Adrenal gland (tissue), 12 donors: ENCODE results near the gene LZTR1. TPM values are rescaled to one million over a fixed set of nuclear protein-coding genes. Genes with fewer than 3 reads are reported as not detected.
"Not testable (repeated sequence)": the region's sequence is repeated elsewhere in the genome, so short reads cannot be mapped to it uniquely, and the experiment has no call there.

Experiments used
- DNase-seq, 7 donors: peaks; one replicate each; pipeline ENCODE4 v3.0.0-alpha.2; 2019 to 2020
- H3K27ac ChIP-seq, 5 donors: fragments of 200-600 bp; sonication (generic) in 4 of 5; 1 replicate in 3 of 5; 2 replicates in 2 of 5; pipeline versions ENCODE4 v1.5.1 to v1.8.0; 2016 to 2020; ENCODE audit warnings: mild to moderate bottlenecking in 1 of 5
- H3K27me3 ChIP-seq: fragments of 200-600 bp; 2 replicates; pipeline ENCODE4 v1.8.0; 2021
- H3K36me3 ChIP-seq, 2 donors: fragments of 200-600 bp; replicated peaks in 1 of 2; 1 replicate in 1 of 2; 2 replicates in 1 of 2; pipeline versions ENCODE4 v1.5.1 to v1.8.0; 2018 to 2022
- H3K4me1 ChIP-seq, 2 donors: fragments of 200-600 bp; replicated peaks in 1 of 2; 1 replicate in 1 of 2; 2 replicates in 1 of 2; pipeline versions ENCODE4 v1.5.1 to v1.8.0; 2018 to 2021
- H3K4me3 ChIP-seq, 4 donors: fragments of 200-600 bp; sonication (generic) in 3 of 4; one replicate each; pipeline ENCODE4 v1.5.1; 2016 to 2018
- H3K9me3 ChIP-seq, 3 donors: fragments of 200-600 bp; sonication (generic) in 1 of 3; replicated peaks in 1 of 3; 1 replicate in 2 of 3; 2 replicates in 1 of 3; pipeline versions ENCODE4 v1.5.1 to v1.8.0; 2016 to 2021
- POLR2A ChIP-seq, 2 donors: fragments of 450-650 bp; IDR thresholded peaks; one replicate each; pipeline ENCODE4 v1.6.1; 2017; ENCODE audit warnings: antibody characterized with exemption in 2 of 2, mild to moderate bottlenecking in 2 of 2, moderate library complexity in 1 of 2
- WGBS, 4 donors: extraction: QIAGEN DNeasy Blood & Tissue Kit in 2 of 4; methylation state at CpG; one replicate each; pipeline versions ENCODE4 v1.1.5 to v1.1.7; 2013 to 2017; 5-methylcytosine and 5-hydroxymethylcytosine counted together
- intact Hi-C, 2 donors: fragments of 100-400 bp; cut with DNase I; formaldehyde crosslinking; loops; one replicate each; pipeline versions ENCODE4 v1.14.1 to v1.15.0; 2022 to 2023
- polyA plus RNA-seq, 3 donors: library from polyadenylated mRNA; stranded (reverse); fragments of 200-250 nt in 2 of 3; fragments of 350-450 nt in 1 of 3; fragmentation: Illumina TruSeq in 1 of 3; extraction: RNeasy Lipid Tissue Mini Kit (QIAGEN cat#74804) in 1 of 3; gene quantifications; one replicate each; pipeline ENCODE4 v1.2.3, GENCODE V29; 2013 to 2014
- total RNA-seq, 9 donors: library from RNA; depleted of rRNA in 4 of 9; stranded (reverse); fragments of >200 nt in 4 of 9; fragments of 120-200 nt in 1 of 9; fragmentation: NEBNext Ultra II Directional in 1 of 9; extraction: Animal tissue kit (Norgen Biotek cat#: 25700) in 1 of 9; gene quantifications; one replicate each; pipeline versions ENCODE4 v1.1.0 to v1.2.4, GENCODE V29; 2013 to 2023
- TF ChIP-seq, protein P1 (sequence below), 6 experiments: fragments of 450-650 bp in 4 of 6; fragments of 200-600 bp in 2 of 6; sonication (generic) in 1 of 6; IDR thresholded peaks; 1 replicate in 5 of 6; 2 replicates in 1 of 6; pipeline versions ENCODE4 v1.5.1 to v1.8.0; 2016 to 2021; ENCODE audit warnings: antibody characterized with exemption in 6 of 6, mild to moderate bottlenecking in 2 of 6, moderate library complexity in 1 of 6
- donor health status: healthy with polysubstance abuse.
- donor health status: Bipolar disorder and iron deficiency.
- donor health status: DM: yes; HTN: yes; CAD: no.
- donor health status: DM: no; HTN: no; CAD: no.
- donor health status: DM: no; HTN: no; CAD: no.
- donor health status: DM: yes; HTN: yes; CAD: no.

The LZTR1 gene
- total and polyA plus RNA-seq, 12 donors = 32.6 to 100 (median 55.8) TPM

DNA sequence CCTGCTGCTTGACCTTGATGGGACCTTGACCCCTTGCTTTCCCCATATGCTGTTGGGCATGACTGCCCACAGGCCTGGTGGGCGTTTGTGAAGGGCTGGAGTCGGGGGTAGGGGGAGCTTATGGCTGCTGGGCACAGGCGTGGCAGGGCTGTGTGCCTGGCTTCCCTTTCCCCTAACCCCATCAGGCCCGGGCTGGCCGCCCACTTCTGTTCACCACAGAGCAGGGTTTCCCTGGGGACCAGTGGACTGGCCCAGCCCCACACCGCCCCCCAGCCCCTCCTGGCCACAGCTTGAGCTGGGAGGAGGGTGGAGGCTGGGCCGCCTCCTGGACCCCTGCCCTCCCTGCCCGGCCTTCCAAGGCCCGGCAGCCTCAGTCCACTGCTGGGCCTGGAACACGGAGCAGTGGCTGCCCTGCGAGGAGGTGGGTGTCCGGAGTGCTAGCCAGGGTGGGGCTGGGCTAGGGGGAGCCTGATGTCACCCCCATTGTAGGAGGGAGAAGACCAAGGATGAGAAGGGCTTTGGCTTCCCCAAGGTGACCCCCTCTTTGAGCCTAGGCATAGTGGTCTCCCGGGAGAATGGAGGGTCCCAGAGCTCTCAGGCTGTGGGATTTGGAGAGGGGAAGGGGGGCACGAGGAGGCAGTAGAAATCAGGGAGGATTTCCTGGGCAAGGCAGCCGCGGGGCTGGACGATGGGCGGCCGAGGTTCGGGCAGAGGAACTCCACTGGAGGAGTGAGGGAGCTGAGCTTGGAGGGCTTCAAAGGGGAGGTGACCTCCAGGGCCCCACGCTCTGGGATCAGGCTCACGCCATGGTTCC is 15.0 kb upstream of the LZTR1 start, which contains the start of gene AIFM3:
AIFM3 (plus strand) TSS at position 373 of the 814 bp plus-strand sequence. CDS start 690 bp downstream, outside the sequence.
- TF ChIP-seq, protein P1, sequence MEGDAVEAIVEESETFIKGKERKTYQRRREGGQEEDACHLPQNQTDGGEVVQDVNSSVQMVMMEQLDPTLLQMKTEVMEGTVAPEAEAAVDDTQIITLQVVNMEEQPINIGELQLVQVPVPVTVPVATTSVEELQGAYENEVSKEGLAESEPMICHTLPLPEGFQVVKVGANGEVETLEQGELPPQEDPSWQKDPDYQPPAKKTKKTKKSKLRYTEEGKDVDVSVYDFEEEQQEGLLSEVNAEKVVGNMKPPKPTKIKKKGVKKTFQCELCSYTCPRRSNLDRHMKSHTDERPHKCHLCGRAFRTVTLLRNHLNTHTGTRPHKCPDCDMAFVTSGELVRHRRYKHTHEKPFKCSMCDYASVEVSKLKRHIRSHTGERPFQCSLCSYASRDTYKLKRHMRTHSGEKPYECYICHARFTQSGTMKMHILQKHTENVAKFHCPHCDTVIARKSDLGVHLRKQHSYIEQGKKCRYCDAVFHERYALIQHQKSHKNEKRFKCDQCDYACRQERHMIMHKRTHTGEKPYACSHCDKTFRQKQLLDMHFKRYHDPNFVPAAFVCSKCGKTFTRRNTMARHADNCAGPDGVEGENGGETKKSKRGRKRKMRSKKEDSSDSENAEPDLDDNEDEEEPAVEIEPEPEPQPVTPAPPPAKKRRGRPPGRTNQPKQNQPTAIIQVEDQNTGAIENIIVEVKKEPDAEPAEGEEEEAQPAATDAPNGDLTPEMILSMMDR (IDR thresholded peaks at IDR 0.05) = no peak
- no peak for TF ChIP-seq POLR2A (IDR thresholded peaks at IDR 0.05)
- intact Hi-C loops = no loop called here
- 69 to 86% (median 76%) methylated on average over 11 to 22 of the region's 22 CpGs for WGBS, 4 donors
- no peak within 1 kb of the TSS for H3K27ac ChIP-seq
- no peak within 1 kb of the TSS for H3K4me3 ChIP-seq
- H3K9me3 ChIP-seq = no peaks in the 10 kb centered on the region
- H3K4me1 ChIP-seq = peaks cover 8 to 9% of the 10 kb centered on the region in 2 donors
- DNase-seq = no peak
- no peaks in the 10 kb centered on the region for H3K27me3 ChIP-seq
- H3K36me3 ChIP-seq = no peaks in the 10 kb centered on the region

DNA sequence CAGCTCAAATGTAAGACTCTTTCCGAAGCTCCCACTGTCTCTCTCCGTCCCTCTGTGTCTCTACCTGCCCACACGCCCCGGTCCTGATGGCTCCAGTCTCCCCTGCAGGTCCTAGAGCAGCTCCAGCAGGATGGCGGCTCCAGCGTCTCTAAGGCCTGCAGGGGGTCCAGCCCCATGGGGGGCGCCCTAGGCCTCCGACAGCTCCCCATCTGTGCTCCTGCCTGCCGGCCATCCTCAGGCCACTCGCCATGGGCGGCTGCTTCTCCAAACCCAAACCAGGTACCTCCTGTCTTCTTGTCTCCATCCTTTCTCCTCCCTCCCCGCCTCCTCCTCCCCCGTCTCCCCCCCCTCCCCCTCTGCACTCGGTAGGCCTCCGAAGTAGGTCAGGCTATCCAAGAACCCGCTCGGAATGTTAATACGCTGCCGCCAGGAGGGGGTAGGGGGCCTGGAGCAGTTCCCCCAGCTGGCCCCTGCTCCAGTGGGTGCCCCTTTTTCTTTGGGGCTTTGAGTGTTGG is 14.3 kb upstream of the LZTR1 start:
- WGBS, 4 donors = 65 to 79% (median 68%) methylated on average over 13 to 19 of the region's 19 CpGs
- H3K27me3 ChIP-seq = no peaks in the 10 kb centered on the region
- TF ChIP-seq, protein P1 (IDR thresholded peaks at IDR 0.05) = no peak
- no peak for TF ChIP-seq POLR2A (IDR thresholded peaks at IDR 0.05)
- peaks cover 9 to 13% of the 10 kb centered on the region in 2 donors for H3K4me1 ChIP-seq
- no peak overlapping the region for H3K4me3 ChIP-seq
- DNase-seq = no peak
- no peak overlapping the region for H3K27ac ChIP-seq
- H3K9me3 ChIP-seq = no peaks in the 10 kb centered on the region
- intact Hi-C loops = no loop called here
- no peaks in the 10 kb centered on the region for H3K36me3 ChIP-seq

DNA sequence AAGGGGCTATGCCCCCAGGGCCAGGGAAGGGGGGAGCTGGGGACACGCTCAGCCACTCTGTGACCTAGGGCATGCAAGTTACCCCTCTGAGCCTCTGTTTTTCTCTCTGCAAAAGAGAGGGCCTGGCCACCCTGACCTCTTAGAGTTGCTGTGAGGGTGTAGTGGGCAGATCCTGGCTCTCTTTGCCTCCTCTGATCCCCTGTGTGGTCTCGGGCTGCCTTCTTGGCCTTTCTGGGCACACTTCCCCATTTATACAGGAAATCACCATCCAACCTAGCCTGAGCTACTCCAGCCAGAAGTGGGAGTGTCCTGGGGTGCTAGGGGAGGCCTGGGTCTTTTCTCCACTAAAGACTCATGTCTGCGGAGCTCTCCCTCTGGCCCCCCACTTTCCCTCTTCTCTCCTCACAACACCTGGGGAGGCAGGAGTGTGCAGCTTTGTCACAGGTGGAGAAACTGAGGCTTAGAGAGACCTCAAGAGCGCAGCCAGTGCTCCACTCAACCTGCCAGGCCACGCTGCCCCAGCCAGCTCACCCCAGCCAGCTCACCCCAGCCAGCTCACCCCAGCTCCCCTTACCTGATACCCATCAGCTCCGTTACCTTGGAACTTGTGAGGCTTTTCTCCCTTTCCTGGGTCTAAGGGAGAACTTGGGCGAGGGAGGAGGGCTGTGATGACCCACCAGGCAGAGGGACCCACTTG is 13.7 kb upstream of the LZTR1 start:
- H3K4me3 ChIP-seq = no peak overlapping the region
- WGBS, 4 donors = 84 to 90% (median 86%) methylated on average over 5 to 7 of the region's 7 CpGs
- no peak overlapping the region for H3K27ac ChIP-seq
- no peaks in the 10 kb centered on the region for H3K27me3 ChIP-seq
- DNase-seq = no peak
- intact Hi-C loops = no loop called here
- peaks cover 9 to 13% of the 10 kb centered on the region in 2 donors for H3K4me1 ChIP-seq
- no peak for TF ChIP-seq POLR2A (IDR thresholded peaks at IDR 0.05)
- TF ChIP-seq, protein P1 (IDR thresholded peaks at IDR 0.05) = no peak
- H3K36me3 ChIP-seq = no peaks in the 10 kb centered on the region
- no peaks in the 10 kb centered on the region for H3K9me3 ChIP-seq

DNA sequence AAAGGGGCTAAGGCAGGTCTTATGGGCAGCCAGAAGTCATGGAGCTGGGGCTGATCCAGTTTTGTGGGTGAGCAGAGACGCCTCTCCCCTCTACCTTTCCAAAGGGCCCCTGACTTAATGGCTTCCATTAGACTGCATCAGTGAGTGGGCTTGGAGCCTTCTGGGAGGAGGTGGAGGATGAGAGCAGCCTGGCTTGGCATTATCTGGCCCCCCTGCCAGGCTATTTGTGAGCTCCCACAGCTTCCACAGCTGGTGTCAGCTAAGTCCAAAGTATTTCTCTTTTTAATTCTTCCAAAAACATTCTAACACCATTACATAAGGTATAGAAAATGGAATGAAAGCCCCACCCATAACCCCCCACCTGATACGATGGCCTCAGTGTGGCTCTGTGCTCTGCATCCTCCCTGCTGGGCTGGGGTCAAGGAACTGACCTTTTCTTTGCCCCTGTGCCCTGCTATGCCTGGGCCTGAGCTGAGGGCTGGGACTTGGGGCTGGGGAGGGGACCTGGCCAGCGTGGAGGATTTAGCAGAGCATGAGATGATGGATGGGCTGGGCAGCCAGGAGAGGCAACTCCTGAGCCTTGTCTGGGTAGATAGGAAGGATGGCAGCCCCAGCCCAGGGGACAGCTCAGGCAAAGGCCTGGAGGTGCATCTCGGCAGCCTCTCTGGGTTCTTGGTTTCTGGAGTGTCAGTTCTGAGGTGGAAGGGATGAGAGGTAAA is 11.0 kb upstream of the LZTR1 start:
- 68 to 87% (median 78%) methylated on average over 3 to 4 of the region's 4 CpGs for WGBS, 4 donors
- Histone ChIP-seq H3K9me3 (no peaks in the 10 kb centered on the region), H3K4me3 (no peak overlapping the region), H3K27me3 (no peaks in the 10 kb centered on the region), H3K36me3 (no peaks in the 10 kb centered on the region), H3K27ac (no peak overlapping the region), H3K4me1 (peaks cover 0 to 7% of the 10 kb centered on the region in 2 donors)
- TF ChIP-seq, protein P1 (IDR thresholded peaks at IDR 0.05) = no peak
- no peak for TF ChIP-seq POLR2A (IDR thresholded peaks at IDR 0.05)
- intact Hi-C loops = no loop called here
- no peak for DNase-seq

DNA sequence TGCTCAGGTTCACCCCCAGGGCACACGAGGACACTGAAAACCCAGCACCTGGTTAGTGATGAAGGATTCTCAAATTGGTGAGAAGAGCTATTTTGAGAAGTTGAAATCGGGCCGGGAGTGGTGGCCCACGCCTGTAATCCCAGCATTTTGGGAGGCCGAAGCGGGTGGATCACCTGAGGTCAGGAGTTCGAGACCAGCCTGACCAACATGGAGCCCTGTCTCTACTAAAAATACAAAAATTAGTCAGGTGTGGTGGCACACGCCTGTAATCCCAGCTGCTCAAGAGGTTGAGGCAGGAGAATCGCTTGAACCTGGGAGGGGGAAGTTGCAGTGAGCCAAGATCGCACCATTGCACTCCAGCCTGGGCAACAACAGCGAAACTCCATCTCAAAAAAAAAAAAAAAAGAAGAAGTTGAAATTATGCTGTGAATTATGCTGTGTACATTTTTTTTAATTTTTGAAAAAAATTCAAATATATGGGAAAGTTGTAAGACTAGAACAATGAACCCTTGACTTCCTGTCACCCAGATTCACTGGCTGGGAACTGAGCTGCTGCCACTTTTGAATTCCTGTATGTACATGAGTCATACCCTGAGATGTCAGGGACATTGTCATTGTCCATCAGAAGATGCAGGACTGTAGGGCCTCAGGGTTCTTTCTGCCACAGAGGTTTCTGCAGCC is 9.9 kb upstream of the LZTR1 start:
- H3K27me3 ChIP-seq, intact Hi-C loops, H3K27ac ChIP-seq, H3K4me1 ChIP-seq, H3K9me3 ChIP-seq, H3K4me3 ChIP-seq, H3K36me3 ChIP-seq: not testable (repeated sequence)
- peak in 1 of 7 donors; percentile 55 for DNase-seq
- 75 to 85% (median 79%) methylated on average over 11 of the region's 11 CpGs for WGBS, 4 donors
